ENCODE data around the gene AQP3.

- TF ChIP-seq CTCF (conservative IDR thresholded peaks at IDR 0.05 in 1 of 2, IDR thresholded peaks at IDR 0.05 in 1 of 2; ENCODE audit: low read depth in 1 of 2, low read length in 2 of 2) (no peak), EZH2 (IDR thresholded peaks at IDR 0.05; ENCODE audit: low read length, missing control alignments) (no peak)
These were observed 16.0 kb downstream of the AQP3 start for GRCh38 chr9:33431420-33431819.
